Suppressor macrophage (primary cell): ENCODE data around the gene PPDPF.
"Not testable (repeated sequence)": the region's sequence is repeated elsewhere in the genome, so short reads cannot be mapped to it uniquely, and the experiment has no call there.

Source experiments
- DNase-seq, 4 experiments: peaks; one replicate each; pipeline ENCODE4 v3.0.0-alpha.2; 2020 to 2022

Gene PPDPF

GRCh38 chr20:63565699-63566335, 45.3 kb downstream of the PPDPF start:
- no peak for DNase-seq

- no peak for DNase-seq
Observed at GRCh38 chr20:63566395-63567135, 46.0 kb downstream of the PPDPF start.

GRCh38 chr20:63567136-63567385, 46.5 kb downstream of the PPDPF start:
- no peak for DNase-seq

GRCh38 chr20:63567386-63568169, 47.0 kb downstream of the PPDPF start:
- DNase-seq: peak; percentile 85 to 92 (median 90)

DNA sequence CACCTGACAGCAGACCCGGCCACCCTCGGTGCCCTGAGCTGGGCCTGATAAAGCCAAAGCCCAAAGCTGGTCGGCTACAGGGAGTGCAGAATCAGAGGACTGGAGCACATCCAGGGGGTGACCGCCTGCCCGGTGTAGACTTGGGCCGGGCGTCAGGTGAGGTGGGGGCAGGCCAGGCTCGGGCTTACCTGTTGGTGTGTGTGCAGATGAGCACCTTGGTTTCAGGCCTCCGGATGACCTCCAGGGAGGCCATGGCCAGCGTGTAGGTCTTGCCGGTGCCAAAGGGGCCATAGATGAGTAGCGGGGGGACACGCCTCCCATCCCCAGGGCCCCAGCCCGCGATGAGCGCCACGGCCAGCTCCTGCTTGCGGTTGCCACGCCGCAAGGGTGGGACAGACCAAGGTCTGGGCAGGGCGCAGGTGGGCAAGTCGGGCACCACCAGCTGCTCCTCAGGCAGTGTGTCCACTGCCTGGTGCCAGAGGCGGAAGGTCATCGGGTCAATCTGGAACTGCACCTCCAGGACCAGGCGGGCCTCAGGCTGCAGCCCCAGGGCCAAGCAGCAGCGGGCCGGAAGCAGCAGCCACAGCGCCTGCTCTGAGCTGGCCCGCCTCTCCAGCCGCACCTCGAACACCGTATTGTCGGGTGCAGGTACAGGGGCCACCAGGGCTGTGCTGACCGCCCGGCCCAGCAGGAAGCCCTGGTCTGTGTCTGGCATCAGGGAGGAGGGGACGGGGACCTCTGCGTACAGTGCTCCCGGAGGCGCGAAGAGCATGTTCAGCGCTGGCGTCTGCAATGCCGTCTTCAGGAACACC, 47.8 kb downstream of the PPDPF start:
- peak in 2 of 4 experiments; percentile 18 to 48 for DNase-seq

DNA sequence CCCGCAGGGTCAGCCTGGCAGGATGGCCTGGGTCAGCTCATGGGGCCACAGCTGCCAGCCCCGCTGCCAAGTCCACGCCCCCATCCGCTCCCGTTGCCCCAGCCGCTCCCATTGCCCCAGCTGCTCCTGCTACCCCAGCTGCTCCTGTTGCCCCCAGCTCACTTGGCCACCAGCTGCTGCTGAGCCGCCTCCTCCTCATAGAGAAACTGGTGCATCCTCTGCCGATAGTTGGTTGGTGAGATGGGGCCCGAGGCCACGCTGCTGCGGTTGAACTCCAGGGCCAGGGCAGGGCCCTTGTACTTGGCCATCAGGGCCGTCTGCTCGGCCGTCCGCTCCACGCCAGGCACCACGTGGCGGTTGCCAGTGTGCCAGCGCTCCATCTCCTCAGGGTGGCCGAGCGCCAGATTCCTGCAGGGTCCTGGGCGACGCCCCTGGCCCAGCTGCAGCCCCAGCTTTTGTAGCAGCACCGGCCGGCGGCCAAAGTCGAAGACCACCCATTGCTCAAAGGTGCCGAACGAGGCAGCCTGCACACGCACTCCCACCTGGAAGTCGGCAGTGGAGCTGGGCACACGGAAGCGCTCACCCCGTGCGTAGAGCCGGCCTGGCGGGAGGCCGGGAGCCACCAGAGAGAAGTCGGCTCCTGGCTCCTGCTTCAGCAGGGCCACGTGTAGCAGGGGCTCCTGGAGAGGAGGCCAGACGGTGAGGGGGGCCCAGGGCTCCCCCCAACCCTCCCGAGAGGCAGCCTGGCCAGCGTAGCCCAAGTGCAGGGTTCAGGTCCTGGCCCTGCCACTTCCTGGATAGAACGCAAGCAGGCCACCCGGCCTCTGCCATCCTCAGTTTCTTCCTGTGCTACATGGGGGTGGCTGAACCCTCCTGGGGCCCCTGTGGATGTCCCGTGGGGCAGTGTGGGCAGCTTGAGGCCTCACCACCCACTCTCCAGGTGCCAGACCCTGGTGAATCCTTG, 48.7 kb downstream of the PPDPF start:
- no peak for DNase-seq

DNA sequence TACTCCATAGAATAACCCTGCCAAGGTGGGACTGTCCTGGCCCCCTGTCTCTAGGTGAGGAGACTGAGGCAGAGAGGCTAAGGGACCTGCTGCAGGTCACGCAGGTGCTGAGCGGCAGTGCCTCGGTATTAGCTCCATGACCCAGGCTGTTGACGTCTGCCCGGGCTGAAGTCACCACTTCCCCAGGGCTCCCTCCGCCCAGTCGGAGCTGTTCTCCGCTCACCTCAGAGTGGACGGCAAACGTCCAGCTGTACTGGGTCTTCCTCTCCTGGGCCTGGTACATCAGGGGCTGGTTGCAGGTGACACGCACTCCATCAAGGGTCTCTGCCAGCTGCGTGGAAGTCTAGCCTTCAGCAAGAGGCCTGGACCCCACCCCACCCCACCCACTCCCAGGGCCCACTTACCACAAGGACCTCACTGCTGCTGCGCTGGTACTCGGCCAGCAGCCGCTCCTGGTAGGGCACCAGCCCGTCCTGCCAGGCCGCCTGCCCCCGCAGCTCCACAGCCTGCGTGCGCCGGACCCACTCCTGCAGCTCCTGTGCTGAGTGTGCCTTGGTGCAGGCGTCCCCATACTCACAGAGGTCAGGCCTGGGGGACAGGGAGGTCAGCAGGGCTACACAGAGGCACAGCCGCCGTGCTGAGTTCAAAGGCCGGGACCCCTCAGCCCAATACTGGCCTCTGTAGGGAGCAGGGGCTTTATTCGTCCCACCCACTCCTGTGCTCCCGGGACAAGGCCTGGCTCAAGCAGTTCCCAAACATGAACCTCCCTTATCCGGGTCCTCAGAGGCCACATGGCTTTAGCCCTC, 49.9 kb downstream of the PPDPF start:
- no peak for DNase-seq

DNA sequence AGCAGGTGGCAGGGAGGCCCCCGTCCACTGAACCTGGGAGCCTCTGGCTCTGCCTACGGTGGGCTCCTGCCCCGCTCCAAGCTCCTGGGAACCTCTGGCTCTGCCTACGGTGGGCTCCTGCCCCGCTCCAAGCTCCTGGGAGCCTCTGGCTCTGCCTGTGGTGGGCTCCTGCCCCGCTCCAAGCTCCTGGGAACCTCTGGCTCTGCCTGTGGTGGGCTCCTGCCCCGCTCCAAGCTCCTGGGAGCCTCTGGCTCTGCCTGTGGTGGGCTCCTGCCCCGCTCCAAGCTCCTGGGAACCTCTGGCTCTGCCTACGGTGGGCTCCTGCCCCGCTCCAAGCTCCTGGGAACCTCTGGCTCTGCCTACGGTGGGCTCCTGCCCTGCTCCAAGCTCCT, 50.5 kb downstream of the PPDPF start:
- DNase-seq: not testable (repeated sequence)
